Fibroblast of lung (primary cell): Measurements from ENCODE around the gene TTLL11. TPM values are rescaled to one million over a fixed set of nuclear protein-coding genes. Genes with fewer than 3 reads are reported as not detected.

Source experiments
- DNase-seq, 2 donors: peaks; one replicate each; pipeline versions ENCODE4 v3.0.0 to v3.0.0-alpha.2; 2010; ENCODE audit warnings: low read depth in 2 of 2
- H2AFZ ChIP-seq: 2 replicates; pipeline ENCODE4 v1.5.1; 2012; ENCODE audit warnings: low read length, control low read depth, inconsistent platforms
- H3K27ac ChIP-seq: 2 replicates; pipeline ENCODE4 v1.5.1; 2011; ENCODE audit warnings: low read length, control low read depth; ENCODE audit not compliant: insufficient read depth
- H3K27me3 ChIP-seq: 2 replicates; pipeline ENCODE4 v1.5.1; 2011; ENCODE audit warnings: mild to moderate bottlenecking, low read length; ENCODE audit not compliant: control insufficient read depth, insufficient read depth
- H3K36me3 ChIP-seq: 2 replicates; pipeline ENCODE4 v1.5.1; 2011; ENCODE audit warnings: low read length; ENCODE audit not compliant: control insufficient read depth, insufficient read depth
- H3K4me1 ChIP-seq: 2 replicates; pipeline ENCODE4 v1.5.1; 2011; ENCODE audit warnings: low read length; ENCODE audit not compliant: control insufficient read depth, insufficient read depth; ENCODE audit errors: extremely low read depth
- H3K4me2 ChIP-seq: 2 replicates; pipeline ENCODE4 v1.5.1; 2011; ENCODE audit warnings: low read length, control low read depth; ENCODE audit not compliant: insufficient read depth; ENCODE audit errors: extremely low read depth
- H3K4me3 ChIP-seq, 4 experiments: fragments of 200-600 bp in 1 of 4; sonication (generic) in 1 of 4; replicated peaks in 1 of 4; 2 replicates each; pipeline ENCODE4 v1.5.1; 2011 to 2016; ENCODE audit warnings: low read length in 4 of 4, low read depth in 3 of 4, mild to moderate bottlenecking in 3 of 4, control low read depth in 2 of 4, inconsistent platforms in 1 of 4, mixed read lengths in 1 of 4; ENCODE audit not compliant: insufficient read depth in 1 of 4; ENCODE audit errors: control extremely low read depth in 1 of 4
- H3K79me2 ChIP-seq: 2 replicates; pipeline ENCODE4 v1.5.1; 2012; ENCODE audit warnings: mild to moderate bottlenecking, low read length, inconsistent platforms; ENCODE audit not compliant: control insufficient read depth, insufficient read depth
- H3K9ac ChIP-seq: 2 replicates; pipeline ENCODE4 v1.5.1; 2011; ENCODE audit warnings: mild to moderate bottlenecking, low read length, control low read depth; ENCODE audit not compliant: insufficient read depth
- H3K9me3 ChIP-seq: 2 replicates; pipeline ENCODE4 v1.5.1; 2012; ENCODE audit warnings: low read depth, low read length; ENCODE audit not compliant: control insufficient read depth, insufficient read depth
- H4K20me1 ChIP-seq: 2 replicates; pipeline ENCODE4 v1.5.1; 2011; ENCODE audit warnings: low read length; ENCODE audit not compliant: control insufficient read depth, insufficient read depth; ENCODE audit errors: extremely low read depth
- CTCF ChIP-seq, 2 donors: IDR thresholded peaks in 1 of 2; conservative IDR thresholded peaks in 1 of 2; 1 replicate in 1 of 2; 2 replicates in 1 of 2; pipeline ENCODE4 v1.5.1; 2011 to 2012; ENCODE audit warnings: low read length in 2 of 2, control low read depth in 1 of 2, inconsistent platforms in 1 of 2, low read depth in 1 of 2, mild to moderate bottlenecking in 1 of 2
- EZH2 ChIP-seq: IDR thresholded peaks from 2 replicates; pipeline ENCODE4 v1.5.1; 2012; ENCODE audit warnings: low read length, control low read depth, mild to moderate bottlenecking; ENCODE audit errors: missing control alignments
- polyA plus RNA-seq, 2 donors: library from polyadenylated mRNA; depleted of rRNA in 1 of 2; stranded (reverse) in 1 of 2; unstranded in 1 of 2; fragments of >200 nt; gene quantifications; 2 replicates each; pipeline ENCODE4 v1.2.1, GENCODE V29; 2011 to 2012; ENCODE audit warnings: missing spikeins in 1 of 2
- total RNA-seq: library from RNA; depleted of rRNA; stranded (reverse); fragments of >200 nt; gene quantifications from 2 replicates; pipeline ENCODE4 v1.2.1, GENCODE V29; 2014

The TTLL11 gene
- total and polyA plus RNA-seq, 2 donors (not counting 1 experiment from before 2014, with no cell fraction given), result 3.9 to 4.8 TPM

DNA sequence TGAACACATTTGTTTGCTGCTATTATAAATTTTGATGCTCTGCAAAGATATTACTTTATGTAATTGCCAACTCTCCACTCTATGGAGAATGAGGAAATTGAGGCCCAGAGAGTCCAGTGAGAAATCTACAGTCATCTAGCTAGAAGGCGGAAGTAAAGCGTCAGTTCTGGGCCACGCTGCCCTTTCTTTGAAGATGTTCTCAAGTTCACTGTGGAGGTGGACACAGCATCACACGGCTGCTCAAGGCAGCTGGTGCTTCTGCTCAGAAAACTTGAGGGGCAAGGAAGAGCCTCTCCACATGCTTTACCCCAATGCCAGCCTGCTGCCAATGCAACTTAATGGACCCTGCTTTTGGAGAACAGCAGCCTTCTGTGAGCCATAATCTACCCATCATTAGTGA is 96.3 kb downstream of the TTLL11 start:
- Histone ChIP-seq H3K9ac (no peak overlapping the region), H3K36me3 (no peaks in the 10 kb centered on the region), H3K4me3 (no peak overlapping the region), H3K79me2 (no peaks in the 10 kb centered on the region), H4K20me1 (no peaks in the 10 kb centered on the region), H2AFZ (no peak overlapping the region), H3K9me3 (no peaks in the 10 kb centered on the region), H3K27ac (no peak overlapping the region), H3K27me3 (no peaks in the 10 kb centered on the region), H3K4me2 (no peak overlapping the region), H3K4me1 (no peaks in the 10 kb centered on the region)
- no peak for DNase-seq
- TF ChIP-seq CTCF (conservative IDR thresholded peaks at IDR 0.05 in 1 of 2, IDR thresholded peaks at IDR 0.05 in 1 of 2; ENCODE audit: low read depth in 1 of 2, low read length in 2 of 2) (no peak), EZH2 (no peak)

- no peak overlapping the region for H3K27ac ChIP-seq
- no peaks in the 10 kb centered on the region for H3K9me3 ChIP-seq
- no peaks in the 10 kb centered on the region for H3K79me2 ChIP-seq
- no peak overlapping the region for H2AFZ ChIP-seq
- H3K4me3 ChIP-seq, result no peak overlapping the region
- TF ChIP-seq EZH2 (no peak), CTCF (conservative IDR thresholded peaks at IDR 0.05 in 1 of 2, IDR thresholded peaks at IDR 0.05 in 1 of 2; ENCODE audit: low read depth in 1 of 2, low read length in 2 of 2) (no peak)
- no peaks in the 10 kb centered on the region for H3K36me3 ChIP-seq
- no peaks in the 10 kb centered on the region for H3K4me1 ChIP-seq
- no peaks in the 10 kb centered on the region for H3K27me3 ChIP-seq
- no peaks in the 10 kb centered on the region for H4K20me1 ChIP-seq
- no peak overlapping the region for H3K9ac ChIP-seq
- DNase-seq, result no peak
- no peak overlapping the region for H3K4me2 ChIP-seq
These were observed 97.1 kb downstream of the TTLL11 start for GRCh38 chr9:121995997-121996396.

DNA sequence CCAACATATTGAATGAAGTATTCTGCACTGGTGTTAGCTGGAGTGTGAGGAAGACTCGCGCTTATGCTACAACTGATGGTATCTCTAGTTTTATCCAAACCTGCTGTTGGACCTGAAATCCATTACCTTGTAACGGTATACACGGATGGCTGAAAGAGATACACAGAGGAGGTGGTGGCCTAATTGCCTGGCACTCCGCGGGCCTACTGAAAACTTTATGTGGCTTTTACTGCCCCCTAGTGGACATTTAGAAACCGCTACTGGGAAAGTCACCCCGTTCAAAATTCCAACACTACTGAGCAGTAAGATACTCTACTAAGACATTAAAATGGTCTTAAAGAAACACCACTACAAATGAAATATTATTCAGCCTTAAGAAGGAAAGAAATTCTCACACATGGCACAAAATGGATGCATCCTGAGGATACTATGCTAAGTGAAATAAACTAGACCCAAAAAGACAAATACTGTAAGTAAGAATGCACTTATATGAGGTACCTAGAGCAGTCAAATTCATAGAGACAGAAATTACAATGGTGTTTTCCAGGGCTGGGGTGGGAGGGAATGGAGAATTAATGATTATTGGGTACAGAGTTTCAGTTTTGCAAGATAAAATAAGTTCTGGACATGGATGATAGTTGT is 100.4 kb downstream of the TTLL11 start:
- Histone ChIP-seq H3K9ac (no peak overlapping the region), H3K4me1 (no peaks in the 10 kb centered on the region), H3K27ac (no peak overlapping the region), H3K36me3 (peaks cover 2% of the 10 kb centered on the region), H4K20me1 (no peaks in the 10 kb centered on the region), H3K4me2 (no peak overlapping the region), H3K79me2 (no peaks in the 10 kb centered on the region), H3K27me3 (no peaks in the 10 kb centered on the region), H3K9me3 (no peaks in the 10 kb centered on the region), H3K4me3 (no peak overlapping the region), H2AFZ (no peak overlapping the region)
- TF ChIP-seq CTCF (conservative IDR thresholded peaks at IDR 0.05 in 1 of 2, IDR thresholded peaks at IDR 0.05 in 1 of 2; ENCODE audit: low read depth in 1 of 2, low read length in 2 of 2) (peak; percentile 70 to 73), EZH2 (no peak)
- DNase-seq, result peak; percentile 57 to 87
